ENCODE results near the gene CYBA. TPM values are rescaled to one million over a fixed set of nuclear protein-coding genes. Genes with fewer than 3 reads are reported as not detected.

CYBA gene
- total RNA-seq, 1 donor from 2014 or later = 51.7 TPM

DNA sequence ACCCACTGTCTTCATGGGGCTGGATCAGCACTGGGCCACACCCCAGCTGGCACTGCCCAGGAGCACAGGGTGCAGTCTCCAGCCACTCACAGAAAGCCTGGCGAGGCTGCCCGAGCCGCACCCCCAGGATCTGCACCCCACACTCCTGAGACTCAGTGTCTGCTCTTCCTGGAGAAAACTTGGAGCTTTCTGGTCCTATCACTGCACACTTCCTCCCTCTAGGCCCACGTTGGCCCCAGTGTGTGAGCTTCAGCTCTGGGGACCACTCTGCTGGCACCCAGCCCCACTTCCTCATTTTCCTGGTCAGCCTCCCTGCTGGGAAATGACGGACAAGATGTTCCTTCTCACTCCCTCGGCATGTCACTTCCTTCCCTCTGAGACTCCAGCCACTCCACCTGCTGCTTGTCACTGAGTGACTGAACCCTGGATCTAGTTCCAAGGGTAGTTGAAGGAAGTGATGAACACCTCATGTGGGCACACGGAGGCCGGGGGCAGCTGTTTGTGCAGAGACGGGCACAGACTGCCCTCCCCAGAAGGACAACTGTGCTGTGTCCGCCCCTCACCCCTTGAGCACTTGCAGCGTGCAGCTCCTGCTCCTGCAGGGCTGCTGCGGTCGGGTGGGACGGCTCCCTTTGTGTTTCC, 51.6 kb downstream of the CYBA start:
- Mint-ChIP-seq H3K4me1 (ENCODE audit: low read depth) (no peaks in the 10 kb centered on the region), H3K27me3 (ENCODE audit: low read depth) (no peaks in the 10 kb centered on the region), H3K9me3 (ENCODE audit: low read depth) (no peaks in the 10 kb centered on the region), H3K36me3 (ENCODE audit: low read depth) (peaks cover 22% of the 10 kb centered on the region), H3K4me3 (ENCODE audit: unreplicated experiment) (no peak overlapping the region), H3K27ac (ENCODE audit: unreplicated experiment) (no peak overlapping the region)
- DNase-seq (ENCODE audit: low spot score) = no peak
- TF ChIP-seq, protein P1, sequence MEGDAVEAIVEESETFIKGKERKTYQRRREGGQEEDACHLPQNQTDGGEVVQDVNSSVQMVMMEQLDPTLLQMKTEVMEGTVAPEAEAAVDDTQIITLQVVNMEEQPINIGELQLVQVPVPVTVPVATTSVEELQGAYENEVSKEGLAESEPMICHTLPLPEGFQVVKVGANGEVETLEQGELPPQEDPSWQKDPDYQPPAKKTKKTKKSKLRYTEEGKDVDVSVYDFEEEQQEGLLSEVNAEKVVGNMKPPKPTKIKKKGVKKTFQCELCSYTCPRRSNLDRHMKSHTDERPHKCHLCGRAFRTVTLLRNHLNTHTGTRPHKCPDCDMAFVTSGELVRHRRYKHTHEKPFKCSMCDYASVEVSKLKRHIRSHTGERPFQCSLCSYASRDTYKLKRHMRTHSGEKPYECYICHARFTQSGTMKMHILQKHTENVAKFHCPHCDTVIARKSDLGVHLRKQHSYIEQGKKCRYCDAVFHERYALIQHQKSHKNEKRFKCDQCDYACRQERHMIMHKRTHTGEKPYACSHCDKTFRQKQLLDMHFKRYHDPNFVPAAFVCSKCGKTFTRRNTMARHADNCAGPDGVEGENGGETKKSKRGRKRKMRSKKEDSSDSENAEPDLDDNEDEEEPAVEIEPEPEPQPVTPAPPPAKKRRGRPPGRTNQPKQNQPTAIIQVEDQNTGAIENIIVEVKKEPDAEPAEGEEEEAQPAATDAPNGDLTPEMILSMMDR (IDR thresholded peaks at IDR 0.05) = no peak

DNA sequence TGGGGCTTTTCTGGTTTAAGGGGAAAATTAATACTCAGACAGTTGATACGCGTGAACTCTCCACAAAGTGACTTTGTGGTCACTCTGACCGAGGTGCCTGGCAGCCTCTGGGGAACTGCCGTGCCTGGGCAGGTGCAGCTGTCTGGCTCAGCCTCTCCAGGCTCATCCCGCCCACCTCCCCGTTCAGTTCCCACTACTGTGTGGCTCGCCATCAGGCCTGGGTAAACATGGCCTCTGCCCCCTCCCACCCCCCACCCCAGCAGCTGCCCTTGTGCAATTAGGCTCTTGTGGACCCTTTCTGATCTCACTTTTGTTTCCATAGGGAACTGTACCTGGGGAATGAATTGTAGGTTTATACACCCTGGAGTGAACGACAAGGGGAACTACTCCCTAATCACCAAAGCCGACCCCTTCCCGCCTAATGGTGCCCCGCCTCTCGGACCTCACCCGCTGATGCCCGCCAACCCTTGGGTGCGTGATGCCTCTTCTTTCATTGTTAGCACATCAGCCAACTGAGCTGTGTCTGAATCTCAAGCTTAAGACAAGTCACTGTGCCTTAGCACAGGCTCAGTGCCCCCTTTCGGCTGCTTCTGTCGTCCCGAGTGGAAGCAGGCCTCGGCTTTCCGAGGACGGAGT, 52.9 kb downstream of the CYBA start:
- H3K27me3 Mint-ChIP-seq (ENCODE audit: low read depth) = no peaks in the 10 kb centered on the region
- TF ChIP-seq, protein P1 (IDR thresholded peaks at IDR 0.05) = no peak
- no peak overlapping the region for H3K27ac Mint-ChIP-seq (ENCODE audit: unreplicated experiment)
- no peak overlapping the region for H3K4me3 Mint-ChIP-seq (ENCODE audit: unreplicated experiment)
- H3K4me1 Mint-ChIP-seq (ENCODE audit: low read depth) = no peaks in the 10 kb centered on the region
- no peak for DNase-seq (ENCODE audit: low spot score)
- no peaks in the 10 kb centered on the region for H3K9me3 Mint-ChIP-seq (ENCODE audit: low read depth)
- peaks cover 22% of the 10 kb centered on the region for H3K36me3 Mint-ChIP-seq (ENCODE audit: low read depth)

DNA sequence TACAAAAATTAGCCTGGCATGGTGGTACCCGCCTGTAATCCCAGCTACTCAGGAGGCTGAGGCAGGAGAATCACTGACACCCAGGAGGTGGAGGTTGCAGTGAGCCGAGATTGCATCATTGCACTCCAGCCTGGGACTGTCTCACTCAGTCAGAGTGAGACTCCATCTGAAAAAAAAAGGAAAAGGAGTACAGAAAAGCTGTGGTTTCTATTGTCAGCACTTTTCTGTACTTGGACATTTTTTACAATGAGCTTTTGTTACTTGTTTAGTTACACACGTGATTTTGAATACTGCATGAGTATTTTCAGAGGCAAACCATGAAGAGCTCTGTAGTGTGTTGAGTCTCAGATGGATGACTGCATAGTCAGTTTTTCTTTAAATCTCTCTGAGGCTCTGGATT, 54.4 kb downstream of the CYBA start:
- Mint-ChIP-seq H3K27me3 (ENCODE audit: low read depth) (no peaks in the 10 kb centered on the region), H3K27ac (ENCODE audit: unreplicated experiment) (no peak overlapping the region), H3K36me3 (ENCODE audit: low read depth) (peaks cover 22% of the 10 kb centered on the region), H3K4me3 (ENCODE audit: unreplicated experiment) (no peak overlapping the region), H3K4me1 (ENCODE audit: low read depth) (no peaks in the 10 kb centered on the region), H3K9me3 (ENCODE audit: low read depth) (no peaks in the 10 kb centered on the region)
- DNase-seq (ENCODE audit: low spot score) = no peak
- TF ChIP-seq, protein P1 (IDR thresholded peaks at IDR 0.05) = no peak

DNA sequence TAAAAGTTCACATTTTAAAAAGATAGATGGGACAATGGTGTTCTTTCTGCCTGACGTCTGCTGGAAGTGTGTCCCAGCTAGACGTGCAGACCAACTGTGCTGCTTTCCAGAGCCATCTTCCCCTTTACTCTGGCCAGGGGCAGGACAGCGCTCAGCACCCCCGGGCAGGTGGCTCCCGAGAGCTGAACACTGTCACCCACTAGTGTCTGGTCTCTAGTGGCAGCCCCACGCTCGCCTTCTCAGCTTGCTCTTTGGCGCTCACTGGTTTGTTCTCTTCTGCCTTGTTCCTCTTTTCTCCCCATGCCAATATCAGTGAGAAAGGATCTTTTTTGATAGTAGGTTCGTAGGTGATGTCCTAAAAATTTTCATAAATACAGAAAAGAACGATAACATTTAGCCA, 54.9 kb downstream of the CYBA start:
- no peak for DNase-seq (ENCODE audit: low spot score)
- Mint-ChIP-seq H3K27ac (ENCODE audit: unreplicated experiment) (no peak overlapping the region), H3K9me3 (ENCODE audit: low read depth) (no peaks in the 10 kb centered on the region), H3K4me3 (ENCODE audit: unreplicated experiment) (no peak overlapping the region), H3K27me3 (ENCODE audit: low read depth) (no peaks in the 10 kb centered on the region), H3K36me3 (ENCODE audit: low read depth) (peaks cover 21% of the 10 kb centered on the region), H3K4me1 (ENCODE audit: low read depth) (no peaks in the 10 kb centered on the region)
- TF ChIP-seq, protein P1 (IDR thresholded peaks at IDR 0.05) = no peak

DNA sequence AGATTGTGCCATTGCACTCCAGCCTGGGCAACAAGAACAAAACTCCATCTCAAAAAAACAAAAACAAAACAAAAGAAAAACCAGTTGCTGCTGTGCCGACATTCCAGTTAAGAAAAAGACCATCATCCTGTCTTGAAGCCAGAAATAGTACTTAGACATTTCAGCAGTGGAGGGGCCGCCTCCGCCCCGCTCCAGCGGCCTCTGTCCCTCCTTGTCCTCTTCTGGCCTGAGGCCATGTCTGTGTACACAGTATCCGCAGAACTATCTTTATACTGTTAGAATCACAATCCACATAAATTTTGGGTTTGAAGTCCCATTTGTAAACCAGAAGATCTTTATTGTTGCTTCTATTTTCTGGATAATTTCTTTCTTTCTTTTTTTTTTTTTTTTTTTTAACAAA, 55.8 kb downstream of the CYBA start:
- Mint-ChIP-seq H3K4me3 (ENCODE audit: unreplicated experiment) (no peak overlapping the region), H3K9me3 (ENCODE audit: low read depth) (no peaks in the 10 kb centered on the region), H3K4me1 (ENCODE audit: low read depth) (no peaks in the 10 kb centered on the region), H3K27me3 (ENCODE audit: low read depth) (no peaks in the 10 kb centered on the region), H3K27ac (ENCODE audit: unreplicated experiment) (no peak overlapping the region), H3K36me3 (ENCODE audit: low read depth) (peaks cover 24% of the 10 kb centered on the region)
- TF ChIP-seq, protein P1 (IDR thresholded peaks at IDR 0.05) = no peak
- DNase-seq (ENCODE audit: low spot score) = no peak

Data from chondrocyte (in vitro differentiated cells).